Measurements from ENCODE around the gene SORCS2.

The SORCS2 gene

GRCh38 chr4:7522452-7523220 is 330.3 kb downstream of the SORCS2 start:
- H3K4me1 ChIP-seq (ENCODE audit: low read length) = no peaks in the 10 kb centered on the region
- no peaks in the 10 kb centered on the region for H3K9me3 ChIP-seq (ENCODE audit: insufficient read depth, low read length)
- H3K4me3 ChIP-seq (ENCODE audit: low read length) = no peak overlapping the region
- H3K27me3 ChIP-seq (ENCODE audit: low read depth, low read length) = 0 out of 2 replicates have a peak, but pooled peaks cover 1% of the 10 kb centered on the region
- H3K79me2 ChIP-seq (ENCODE audit: low read length) = no peaks in the 10 kb centered on the region
- H3K27ac ChIP-seq (ENCODE audit: low read length) = no peak overlapping the region
- H2AFZ ChIP-seq (ENCODE audit: low read depth, low read length) = no peak overlapping the region
- H3K36me3 ChIP-seq (replicated peaks; ENCODE audit: low read depth, low read length) = no peaks in the 10 kb centered on the region
- H3K9ac ChIP-seq (ENCODE audit: low read length) = no peak overlapping the region
- no peak overlapping the region for H3K4me2 ChIP-seq (ENCODE audit: low read length)
- H4K20me1 ChIP-seq (ENCODE audit: insufficient read depth, low read length) = no peaks in the 10 kb centered on the region
- TF ChIP-seq EZH2phosphoT487 (IDR thresholded peaks at IDR 0.05; ENCODE audit: low read depth) = no peak
- no peak for TF ChIP-seq CTCF (IDR thresholded peaks at IDR 0.05; ENCODE audit: low read depth, low read length)

- Histone ChIP-seq H3K4me3 (ENCODE audit: low read length) (no peak overlapping the region), H4K20me1 (ENCODE audit: insufficient read depth, low read length) (no peaks in the 10 kb centered on the region), H3K4me2 (ENCODE audit: low read length) (no peak overlapping the region), H3K9me3 (ENCODE audit: insufficient read depth, low read length) (no peaks in the 10 kb centered on the region), H3K4me1 (ENCODE audit: low read length) (no peaks in the 10 kb centered on the region), H3K36me3 (replicated peaks; ENCODE audit: low read depth, low read length) (no peaks in the 10 kb centered on the region), H3K27ac (ENCODE audit: low read length) (no peak overlapping the region), H2AFZ (ENCODE audit: low read depth, low read length) (no peak overlapping the region), H3K9ac (ENCODE audit: low read length) (no peak overlapping the region), H3K27me3 (ENCODE audit: low read depth, low read length) (no peaks in the 10 kb centered on the region), H3K79me2 (ENCODE audit: low read length) (no peaks in the 10 kb centered on the region)
- TF ChIP-seq CTCF (IDR thresholded peaks at IDR 0.05; ENCODE audit: low read depth, low read length) (no peak), EZH2phosphoT487 (IDR thresholded peaks at IDR 0.05; ENCODE audit: low read depth) (no peak)
These were observed 331.2 kb downstream of the SORCS2 start for GRCh38 chr4:7523526-7523925.

GRCh38 chr4:7524064-7524682 is 331.8 kb downstream of the SORCS2 start:
- Histone ChIP-seq H3K4me2 (ENCODE audit: low read length) (no peak overlapping the region), H3K9me3 (ENCODE audit: insufficient read depth, low read length) (no peaks in the 10 kb centered on the region), H3K4me1 (ENCODE audit: low read length) (no peaks in the 10 kb centered on the region), H2AFZ (ENCODE audit: low read depth, low read length) (no peak overlapping the region), H3K9ac (ENCODE audit: low read length) (no peak overlapping the region), H3K4me3 (ENCODE audit: low read length) (no peak overlapping the region), H3K27ac (ENCODE audit: low read length) (no peak overlapping the region), H3K36me3 (replicated peaks; ENCODE audit: low read depth, low read length) (no peaks in the 10 kb centered on the region), H4K20me1 (ENCODE audit: insufficient read depth, low read length) (no peaks in the 10 kb centered on the region), H3K79me2 (ENCODE audit: low read length) (no peaks in the 10 kb centered on the region), H3K27me3 (ENCODE audit: low read depth, low read length) (no peaks in the 10 kb centered on the region)
- TF ChIP-seq EZH2phosphoT487 (IDR thresholded peaks at IDR 0.05; ENCODE audit: low read depth) = no peak
- TF ChIP-seq CTCF (IDR thresholded peaks at IDR 0.05; ENCODE audit: low read depth, low read length) = no peak

- H3K4me3 ChIP-seq (ENCODE audit: low read length) = no peak overlapping the region
- no peaks in the 10 kb centered on the region; the same call in 1 of the 2 replicates for H3K27me3 ChIP-seq (ENCODE audit: low read depth, low read length)
- no peaks in the 10 kb centered on the region for H3K4me1 ChIP-seq (ENCODE audit: low read length)
- H3K9me3 ChIP-seq (ENCODE audit: insufficient read depth, low read length) = no peaks in the 10 kb centered on the region
- no peaks in the 10 kb centered on the region for H3K79me2 ChIP-seq (ENCODE audit: low read length)
- no peak overlapping the region for H3K27ac ChIP-seq (ENCODE audit: low read length)
- no peak overlapping the region for H2AFZ ChIP-seq (ENCODE audit: low read depth, low read length)
- H3K36me3 ChIP-seq (replicated peaks; ENCODE audit: low read depth, low read length) = no peaks in the 10 kb centered on the region
- TF ChIP-seq EZH2phosphoT487 (IDR thresholded peaks at IDR 0.05; ENCODE audit: low read depth) = no peak
- TF ChIP-seq CTCF (IDR thresholded peaks at IDR 0.05; ENCODE audit: low read depth, low read length) = no peak
- H3K9ac ChIP-seq (ENCODE audit: low read length) = no peak overlapping the region
- no peak overlapping the region for H3K4me2 ChIP-seq (ENCODE audit: low read length)
- no peaks in the 10 kb centered on the region for H4K20me1 ChIP-seq (ENCODE audit: insufficient read depth, low read length)
These were observed 332.5 kb downstream of the SORCS2 start for GRCh38 chr4:7524843-7525242.
